Endodermal cell (in vitro differentiated cells): ENCODE measurements around the gene C17orf75. TPM values are rescaled to one million over a fixed set of nuclear protein-coding genes. Genes with fewer than 3 reads are reported as not detected.

ENCODE experiments used
- DNase-seq: peaks from one replicate; pipeline ENCODE4 v3.0.0-alpha.2; 2017
- H3K27ac ChIP-seq: 2 replicates; pipeline ENCODE4 v1.5.1; 2013; ENCODE audit warnings: mild to moderate bottlenecking, low read depth, low read length, moderate library complexity
- H3K27me3 ChIP-seq: 2 replicates; pipeline ENCODE4 v1.6.1; 2013; ENCODE audit warnings: mild to moderate bottlenecking, low read length, moderate library complexity; ENCODE audit not compliant: insufficient read depth, control insufficient read depth, poor library complexity, severe bottlenecking
- H3K36me3 ChIP-seq: 2 replicates; pipeline ENCODE4 v1.7.0; 2013; ENCODE audit warnings: mild to moderate bottlenecking, low read length, moderate library complexity; ENCODE audit not compliant: control insufficient read depth, insufficient read depth
- H3K4me1 ChIP-seq: one replicate; pipeline ENCODE4 v1.7.0; 2013; ENCODE audit warnings: low read length; ENCODE audit not compliant: control insufficient read depth, insufficient read depth
- H3K4me3 ChIP-seq: 2 replicates; pipeline ENCODE4 v1.5.1; 2013; ENCODE audit warnings: mild to moderate bottlenecking, low read length, moderate library complexity
- H3K9ac ChIP-seq: 2 replicates; pipeline ENCODE4 v1.6.1; 2013; ENCODE audit warnings: mild to moderate bottlenecking, low read length, moderate library complexity; ENCODE audit not compliant: poor library complexity, severe bottlenecking; ENCODE audit errors: extremely low read depth
- H3K9me3 ChIP-seq: 2 replicates; pipeline ENCODE4 v1.6.1; 2013; ENCODE audit warnings: mild to moderate bottlenecking, low read length, moderate library complexity; ENCODE audit not compliant: control insufficient read depth
- H3K27ac Mint-ChIP-seq: 2 replicates; pipeline ENCODE4 v1.8.0; 2020; ENCODE audit warnings: mixed read lengths
- H3K27me3 Mint-ChIP-seq: 2 replicates; pipeline ENCODE4 v1.8.0; 2021; ENCODE audit warnings: mild to moderate bottlenecking, mixed read lengths; ENCODE audit not compliant: insufficient read depth
- H3K36me3 Mint-ChIP-seq: 2 replicates; pipeline ENCODE4 v1.8.0; 2020; ENCODE audit warnings: low read depth, mixed read lengths
- H3K4me1 Mint-ChIP-seq: 2 replicates; pipeline ENCODE4 v1.8.0; 2020; ENCODE audit warnings: mixed read lengths
- H3K4me3 Mint-ChIP-seq: 2 replicates; pipeline ENCODE4 v1.8.0; 2020; ENCODE audit warnings: mild to moderate bottlenecking, moderate library complexity, mixed read lengths
- H3K9me3 Mint-ChIP-seq: 2 replicates; pipeline ENCODE4 v1.8.0; 2020; ENCODE audit warnings: mild to moderate bottlenecking, mixed read lengths
- CTCF ChIP-seq: fragments of 200-600 bp; sonication (generic); conservative IDR thresholded peaks from 2 replicates; pipeline ENCODE4 v1.5.0; 2021; ENCODE audit warnings: antibody characterized with exemption, mild to moderate bottlenecking
- WGBS, 2 experiments: methylation state at CpG; one replicate each; pipeline versions ENCODE4 v1.1.5 to v1.1.7; 2013; ENCODE audit warnings: missing lambda C conversion rate in 2 of 2, mixed read lengths in 1 of 2; ENCODE audit not compliant: insufficient coverage in 1 of 2, insufficient read length in 1 of 2; 5-methylcytosine and 5-hydroxymethylcytosine counted together
- total RNA-seq, 2 donors: library from RNA; stranded (reverse); fragmentation: NEBNext Ultra II Directional in 1 of 2; extraction: Animal tissue kit (Norgen Biotek cat#: 25700) in 1 of 2; gene quantifications; 2 replicates in 1 of 2; 3 replicates in 1 of 2; pipeline ENCODE4 v1.2.1, GENCODE V29; 2021

C17orf75 gene
- total RNA-seq, 2 donors from 2014 or later: 33.7 to 52.2 TPM

- H3K27ac ChIP-seq: peak overlapping the region; percentile 76
- Mint-ChIP-seq H3K4me1 (peaks cover 8% of the 10 kb centered on the region), H3K36me3 (peaks cover 21% of the 10 kb centered on the region), H3K27me3 (no peaks in the 10 kb centered on the region), H3K9me3 (no peaks in the 10 kb centered on the region), H3K4me3 (peak overlapping the region; percentile 81), H3K27ac (peak overlapping the region; percentile 87)
- peak overlapping the region; percentile 81 for H3K4me3 ChIP-seq
- H3K9ac ChIP-seq: peak overlapping the region; percentile 42
- no peak for DNase-seq
- H3K27me3 ChIP-seq: no peaks in the 10 kb centered on the region
- H3K4me1 ChIP-seq: no peaks in the 10 kb centered on the region
- WGBS, 2 experiments: 18 to 33% methylated on average over 7 to 12 of the region's 13 CpGs
- H3K9me3 ChIP-seq: no peaks in the 10 kb centered on the region
- H3K36me3 ChIP-seq: peaks cover 19% of the 10 kb centered on the region
- TF ChIP-seq CTCF: peak; percentile 48
Measured at GRCh38 chr17:32341141-32341856, 674 bp downstream of the C17orf75 start.

GRCh38 chr17:32335687-32336086, 6.3 kb downstream of the C17orf75 start:
- no peaks in the 10 kb centered on the region for H3K9me3 Mint-ChIP-seq
- H3K4me1 ChIP-seq: no peaks in the 10 kb centered on the region
- TF ChIP-seq CTCF: no peak

GRCh38 chr17:32335046-32335445, 6.9 kb downstream of the C17orf75 start:
- H3K9me3 ChIP-seq: no peaks in the 10 kb centered on the region
- Mint-ChIP-seq H3K4me1 (no peaks in the 10 kb centered on the region), H3K27ac (no peak overlapping the region), H3K9me3 (no peaks in the 10 kb centered on the region), H3K4me3 (no peak overlapping the region), H3K36me3 (peaks cover 63% of the 10 kb centered on the region), H3K27me3 (no peaks in the 10 kb centered on the region)
- no peak overlapping the region for H3K4me3 ChIP-seq
- no peaks in the 10 kb centered on the region for H3K4me1 ChIP-seq
- no peaks in the 10 kb centered on the region for H3K27me3 ChIP-seq
- H3K36me3 ChIP-seq: peaks cover 64% of the 10 kb centered on the region
- no peak for DNase-seq
- TF ChIP-seq CTCF: no peak
- no peak overlapping the region for H3K27ac ChIP-seq
- no peak overlapping the region for H3K9ac ChIP-seq

More at GRCh38 chr17:32335687-32336086, 6.3 kb downstream of the C17orf75 start:
- no peak overlapping the region for H3K4me3 Mint-ChIP-seq
- H3K27me3 Mint-ChIP-seq: no peaks in the 10 kb centered on the region
- Histone ChIP-seq H3K9me3 (no peaks in the 10 kb centered on the region), H3K4me3 (no peak overlapping the region), H3K27ac (no peak overlapping the region), H3K36me3 (peaks cover 64% of the 10 kb centered on the region), H3K9ac (no peak overlapping the region), H3K27me3 (no peaks in the 10 kb centered on the region)
- H3K27ac Mint-ChIP-seq: no peak overlapping the region
- peaks cover 65% of the 10 kb centered on the region for H3K36me3 Mint-ChIP-seq
- DNase-seq: peak; percentile 7
- H3K4me1 Mint-ChIP-seq: no peaks in the 10 kb centered on the region
- WGBS, 2 experiments: 94 to 100% methylated on average over 1 to 4 of the region's 4 CpGs
